Urinary bladder (tissue), 4 donors: ENCODE measurements around the gene SGMS1. TPM values are rescaled to one million over a fixed set of nuclear protein-coding genes. Genes with fewer than 3 reads are reported as not detected.
"Not testable (repeated sequence)": the region's sequence is repeated elsewhere in the genome, so short reads cannot be mapped to it uniquely, and the experiment has no call there.

Experiments
- DNase-seq: peaks from one replicate; pipeline ENCODE4 v3.0.0-alpha.2; 2015; ENCODE audit errors: extremely low spot score
- H3K27ac ChIP-seq: one replicate; pipeline ENCODE4 v1.5.1; 2013; ENCODE audit warnings: low read depth, mild to moderate bottlenecking, moderate library complexity
- H3K36me3 ChIP-seq: one replicate; pipeline ENCODE4 v1.6.1; 2013; ENCODE audit warnings: mild to moderate bottlenecking, moderate library complexity; ENCODE audit not compliant: insufficient read depth
- H3K4me1 ChIP-seq: one replicate; pipeline ENCODE4 v1.6.1; 2013; ENCODE audit warnings: mild to moderate bottlenecking, moderate library complexity; ENCODE audit not compliant: insufficient read depth
- H3K4me3 ChIP-seq: one replicate; pipeline ENCODE4 v1.5.1; 2013; ENCODE audit warnings: low read depth, low read length
- WGBS: extraction: QIAGEN DNeasy Blood & Tissue Kit; methylation state at CpG from one replicate; pipeline ENCODE4 v1.1.7; 2013; 5-methylcytosine and 5-hydroxymethylcytosine counted together
- polyA plus RNA-seq: library from polyadenylated mRNA; stranded (reverse); fragments of 200-250 nt; gene quantifications from one replicate; pipeline ENCODE4 v1.2.3, GENCODE V29; 2013
- total RNA-seq: library from RNA; depleted of rRNA; stranded (reverse); fragments of >200 nt; gene quantifications from one replicate; pipeline ENCODE4 v1.2.3, GENCODE V29; 2014
- donor health status: healthy with polysubstance abuse.
- donor health status: healthy.

The SGMS1 gene
- total and polyA plus RNA-seq, 2 donors, result 21.2 to 86.4 TPM

GRCh38 chr10:50511492-50512213 lies 112.1 kb downstream of the SGMS1 start:
- 62% methylated on average over 5 of the region's 5 CpGs for WGBS
- Histone ChIP-seq H3K27ac (no peak overlapping the region), H3K36me3 (no peaks in the 10 kb centered on the region), H3K4me1 (no peaks in the 10 kb centered on the region), H3K4me3 (no peak overlapping the region)
- DNase-seq, result no peak

GRCh38 chr10:50510517-50511473 lies 113.0 kb downstream of the SGMS1 start:
- Histone ChIP-seq H3K27ac (no peak overlapping the region), H3K4me1 (no peaks in the 10 kb centered on the region), H3K4me3 (no peak overlapping the region), H3K36me3 (no peaks in the 10 kb centered on the region)
- DNase-seq, result no peak
- 68% methylated on average over 3 of the region's 3 CpGs for WGBS

GRCh38 chr10:50508315-50509051 lies 115.3 kb downstream of the SGMS1 start:
- WGBS, result 89% methylated on average over 5 of the region's 5 CpGs
- no peak for DNase-seq
- Histone ChIP-seq H3K4me3 (no peak overlapping the region), H3K4me1 (no peaks in the 10 kb centered on the region), H3K27ac (no peak overlapping the region), H3K36me3 (no peaks in the 10 kb centered on the region)

GRCh38 chr10:50506861-50507573 lies 116.7 kb downstream of the SGMS1 start:
- Histone ChIP-seq H3K4me1 (no peaks in the 10 kb centered on the region), H3K27ac (no peak overlapping the region), H3K36me3 (no peaks in the 10 kb centered on the region), H3K4me3 (no peak overlapping the region)
- DNase-seq, result no peak
- 90% methylated on average over 5 of the region's 5 CpGs for WGBS

- no peak overlapping the region for H3K27ac ChIP-seq
- H3K4me3 ChIP-seq, result no peak overlapping the region
- no peaks in the 10 kb centered on the region for H3K4me1 ChIP-seq
- DNase-seq, result no peak
- WGBS, result 99% methylated on average over 1 of the region's 1 CpG
- no peaks in the 10 kb centered on the region for H3K36me3 ChIP-seq
Observed at GRCh38 chr10:50504389-50504788, 119.4 kb downstream of the SGMS1 start.

- Histone ChIP-seq H3K36me3 (no peaks in the 10 kb centered on the region), H3K4me1 (no peaks in the 10 kb centered on the region), H3K4me3 (no peak overlapping the region), H3K27ac (no peak overlapping the region)
- no peak for DNase-seq
- 77% methylated on average over 10 of the region's 10 CpGs for WGBS
Observed at GRCh38 chr10:50503661-50504320, 120.0 kb downstream of the SGMS1 start.

GRCh38 chr10:50503156-50503555 lies 120.6 kb downstream of the SGMS1 start:
- not testable (repeated sequence) for H3K4me3 ChIP-seq, H3K36me3 ChIP-seq, H3K4me1 ChIP-seq, H3K27ac ChIP-seq, DNase-seq
- 96% methylated on average over 4 of the region's 4 CpGs for WGBS

- 84% methylated on average over 1 of the region's 1 CpG for WGBS
- Histone ChIP-seq H3K27ac (no peak overlapping the region), H3K4me1 (no peaks in the 10 kb centered on the region), H3K4me3 (no peak overlapping the region), H3K36me3 (no peaks in the 10 kb centered on the region)
- DNase-seq, result no peak
Observed at GRCh38 chr10:50501924-50502452, 121.8 kb downstream of the SGMS1 start.

GRCh38 chr10:50501478-50501877 lies 122.3 kb downstream of the SGMS1 start:
- H3K36me3 ChIP-seq, result no peaks in the 10 kb centered on the region
- no peak overlapping the region for H3K4me3 ChIP-seq
- 62% methylated on average over 2 of the region's 2 CpGs for WGBS
- no peaks in the 10 kb centered on the region for H3K4me1 ChIP-seq
- no peak overlapping the region for H3K27ac ChIP-seq
- DNase-seq, result no peak

- Histone ChIP-seq H3K4me3 (no peak overlapping the region), H3K4me1 (no peaks in the 10 kb centered on the region), H3K36me3 (no peaks in the 10 kb centered on the region), H3K27ac (no peak overlapping the region)
- DNase-seq, result no peak
- 93% methylated on average over 1 of the region's 1 CpG for WGBS
Observed at GRCh38 chr10:50498465-50498864, 125.3 kb downstream of the SGMS1 start.

GRCh38 chr10:50497758-50498157 lies 126.0 kb downstream of the SGMS1 start:
- no peaks in the 10 kb centered on the region for H3K4me1 ChIP-seq
- no peak overlapping the region for H3K4me3 ChIP-seq
- no peak overlapping the region for H3K27ac ChIP-seq
- no peak for DNase-seq
- H3K36me3 ChIP-seq, result no peaks in the 10 kb centered on the region

GRCh38 chr10:50496228-50496627 lies 127.5 kb downstream of the SGMS1 start:
- 85% methylated on average over 2 of the region's 2 CpGs for WGBS

More at GRCh38 chr10:50496228-50496627, 127.5 kb downstream of the SGMS1 start:
- Histone ChIP-seq H3K4me3 (no peak overlapping the region), H3K36me3 (no peaks in the 10 kb centered on the region), H3K4me1 (no peaks in the 10 kb centered on the region), H3K27ac (no peak overlapping the region)
- no peak for DNase-seq
